NCI-H2029 (cell line): ENCODE results near the gene ARVCF.
A peak's percentile ranks its signal among the peaks of the same experiment; 100 is the strongest.

Experiments
- DNase-seq: peaks from one replicate; lab custom pipeline; 2025; lab: John Stamatoyannopoulos, UW

ARVCF gene

DNA sequence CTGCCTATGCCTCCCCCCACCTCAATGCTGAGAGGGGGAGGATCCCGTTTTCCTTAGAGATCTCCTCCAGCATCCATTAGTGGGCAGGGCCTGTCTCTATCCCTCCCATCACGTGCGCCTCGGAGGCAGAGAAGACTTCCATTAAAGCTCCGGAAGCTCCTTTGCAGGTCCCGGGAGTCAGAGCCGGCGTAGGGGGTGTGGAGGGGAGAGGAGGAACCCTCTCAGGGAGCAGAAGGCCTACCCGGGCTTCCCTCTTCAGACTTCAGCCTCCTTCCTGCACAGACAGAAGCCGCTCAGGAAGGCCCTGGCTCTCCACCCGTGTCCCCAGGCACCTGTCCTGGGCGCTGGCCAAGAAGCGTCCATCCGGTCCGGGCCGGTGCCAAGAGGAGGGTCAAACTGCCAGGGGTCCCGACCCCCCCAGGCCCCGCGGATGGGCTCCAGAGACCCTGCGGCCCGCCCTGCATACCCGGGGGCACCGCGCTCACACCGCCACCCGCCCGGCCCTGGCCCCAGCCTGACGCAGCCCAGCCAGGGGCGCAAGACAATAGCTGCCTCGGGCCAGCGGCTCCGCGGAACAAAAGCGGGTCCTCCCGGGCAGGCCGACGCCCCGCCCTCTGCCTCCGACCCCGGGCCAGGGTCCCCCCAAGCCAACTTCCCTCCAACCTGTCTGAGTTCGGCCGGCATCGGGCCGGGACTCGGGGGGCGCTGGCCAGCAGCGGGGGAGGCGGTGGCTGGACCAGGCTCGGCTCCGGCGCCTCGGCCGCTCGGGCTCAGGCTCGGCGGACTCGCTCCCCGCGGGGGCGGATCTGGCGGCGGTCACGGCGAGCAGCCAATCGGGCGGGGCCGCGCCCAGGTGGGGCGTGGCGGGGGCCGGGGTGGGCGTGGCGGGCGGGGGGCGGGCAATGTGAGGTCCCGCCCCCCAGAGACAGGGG lies 29.9 kb downstream of the ARVCF start:
- DNase-seq, result peak; percentile 76

- no peak for DNase-seq
Measured at GRCh38 chr22:19986011-19986409, 30.6 kb downstream of the ARVCF start.

GRCh38 chr22:19984851-19985811 lies 31.5 kb downstream of the ARVCF start:
- no peak for DNase-seq

- no peak for DNase-seq
Measured at GRCh38 chr22:19984201-19984753, 32.3 kb downstream of the ARVCF start.

DNA sequence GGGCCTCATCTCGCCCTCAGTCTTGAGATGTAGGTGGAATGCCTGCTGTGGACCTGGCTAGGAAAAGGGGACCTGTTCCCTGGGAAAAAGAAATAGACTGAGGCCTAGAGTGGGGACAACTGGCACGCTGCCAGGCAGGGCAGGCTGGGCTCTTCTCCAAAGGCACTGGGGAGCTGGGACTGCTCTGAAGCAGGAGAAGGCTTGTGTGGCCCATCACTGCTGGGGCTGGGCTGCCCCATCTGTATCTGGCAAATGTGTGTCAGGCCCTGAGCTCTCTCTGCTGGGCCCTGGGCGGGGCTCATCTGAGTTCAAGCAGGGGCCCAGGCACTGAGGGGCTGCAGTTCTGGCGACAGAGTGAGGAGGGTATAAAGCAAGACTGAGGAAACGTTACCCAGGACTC lies 32.9 kb downstream of the ARVCF start:
- DNase-seq, result no peak

- DNase-seq, result no peak
Measured at GRCh38 chr22:19982991-19983578, 33.5 kb downstream of the ARVCF start.

DNA sequence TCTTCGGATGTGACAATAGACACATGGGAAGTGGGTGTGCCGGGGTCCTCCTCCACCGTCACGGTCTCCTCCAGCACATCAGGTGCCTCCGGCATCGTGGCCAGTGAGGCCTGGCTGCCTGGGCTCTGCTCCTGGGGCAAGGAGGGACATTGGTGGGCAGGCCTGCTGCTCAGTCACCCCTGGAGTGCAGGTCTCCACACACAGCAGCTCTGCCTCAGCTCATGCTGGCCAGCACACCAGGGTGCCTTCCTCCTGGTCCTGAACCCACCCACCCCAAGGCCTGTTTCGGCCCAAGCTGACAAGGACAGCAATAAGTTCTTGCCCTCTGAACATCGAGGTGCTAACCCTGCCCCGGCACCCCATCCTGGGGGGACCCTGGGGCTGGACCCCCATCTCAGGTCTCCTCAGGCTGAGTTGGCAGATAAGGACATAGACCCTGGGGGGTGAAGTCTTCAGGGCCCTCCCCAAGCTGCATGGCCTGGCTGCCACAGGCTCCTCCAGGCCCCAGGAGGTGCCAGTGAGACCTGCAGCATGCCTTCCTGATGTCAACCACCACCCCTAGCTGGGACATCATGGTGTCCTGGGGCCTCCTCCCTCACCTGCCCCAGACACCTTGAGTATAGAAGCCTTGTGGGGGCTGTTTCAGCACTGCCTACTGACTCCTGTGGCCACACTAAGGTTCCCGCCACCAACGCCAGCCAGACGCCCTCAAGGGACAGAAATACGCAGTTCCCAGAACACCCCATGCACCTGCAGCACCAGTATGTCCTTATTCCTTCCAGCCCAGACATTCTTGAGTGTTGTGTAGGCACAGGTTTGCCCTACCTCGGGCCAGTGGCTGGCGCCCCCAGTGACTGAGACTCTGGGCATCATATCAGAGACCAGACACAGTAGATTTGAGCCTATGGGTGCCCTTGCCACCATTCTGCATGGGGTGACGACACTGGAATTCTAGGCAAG lies 34.4 kb downstream of the ARVCF start:
- DNase-seq, result no peak

DNA sequence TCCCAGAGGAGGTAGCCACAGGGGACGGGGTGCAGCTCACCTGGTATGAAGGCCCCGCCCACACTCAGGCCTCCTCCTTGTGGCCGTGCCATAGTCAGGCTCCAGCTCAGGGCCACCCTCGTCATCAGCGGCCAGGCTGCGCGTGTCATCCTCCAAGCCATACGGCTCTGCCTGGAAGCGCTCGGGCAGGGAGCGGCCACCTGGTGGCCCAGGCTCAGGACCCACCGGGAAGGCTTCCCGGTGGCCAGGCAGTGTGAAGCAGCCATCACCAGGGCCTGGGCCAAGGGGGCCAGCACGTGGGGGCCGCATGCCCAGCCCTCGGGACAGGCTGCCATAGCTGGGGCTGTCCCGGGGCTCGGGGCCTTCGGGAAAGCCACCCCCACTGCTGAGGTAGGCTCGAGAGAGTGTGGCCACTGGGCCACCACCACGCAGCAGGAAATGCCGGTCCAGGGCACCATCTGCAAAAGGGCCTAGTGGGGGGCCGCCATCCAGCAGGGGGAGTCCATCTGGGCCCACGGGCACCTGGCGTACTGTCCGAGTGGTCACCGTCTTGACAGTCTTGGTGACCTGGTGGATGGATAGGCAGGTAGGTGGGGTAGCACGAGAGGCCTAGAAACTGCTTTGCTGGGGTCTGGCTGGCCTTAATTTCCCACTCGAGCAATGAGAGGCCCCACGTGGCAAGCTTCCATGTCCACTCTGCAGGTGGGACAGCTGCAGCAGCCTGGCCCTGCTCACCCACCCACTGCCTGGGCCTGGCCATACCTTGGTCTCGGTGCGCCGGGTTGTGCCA lies 35.3 kb downstream of the ARVCF start:
- DNase-seq, result no peak

GRCh38 chr22:19980766-19981165 lies 35.9 kb downstream of the ARVCF start:
- DNase-seq, result no peak

DNA sequence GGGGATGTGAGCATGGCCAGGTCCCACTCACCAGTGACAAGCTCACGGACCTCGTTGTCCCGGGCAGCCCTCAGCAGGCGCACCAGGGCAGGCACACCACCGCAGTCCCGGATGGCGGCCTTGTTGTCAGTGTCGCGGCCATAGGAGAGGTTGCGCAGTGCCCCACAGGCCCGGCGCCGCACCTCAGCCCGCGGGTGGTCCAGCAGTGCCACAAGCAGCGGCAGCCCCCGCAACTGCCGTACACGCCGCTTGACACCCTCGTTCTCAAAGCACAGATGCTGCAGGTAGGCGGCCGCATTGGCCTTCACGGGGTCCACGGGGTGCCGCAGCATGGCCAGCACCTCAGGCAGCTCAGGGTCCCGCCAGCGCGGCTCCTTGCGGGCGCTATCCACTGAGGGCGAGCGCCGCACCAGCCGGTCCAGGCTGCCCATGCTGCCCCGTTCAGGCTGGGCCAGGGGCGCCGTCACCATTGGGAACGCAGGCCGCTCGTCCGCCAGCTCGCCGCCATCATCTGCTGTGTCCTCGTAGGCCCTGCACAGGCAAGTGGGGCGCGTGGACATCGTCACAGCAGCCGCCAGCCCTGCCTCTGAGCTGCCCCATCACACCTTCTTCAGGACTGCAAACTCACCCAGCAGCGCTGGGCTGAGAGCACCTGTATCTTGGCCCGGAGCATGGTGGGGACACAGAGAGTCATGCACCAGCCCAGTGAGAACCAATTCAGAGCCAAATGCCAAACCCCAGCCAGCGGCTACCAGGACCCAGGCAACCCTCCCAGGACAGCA lies 36.7 kb downstream of the ARVCF start:
- DNase-seq, result no peak

- no peak for DNase-seq
Measured at GRCh38 chr22:19978748-19979147, 37.9 kb downstream of the ARVCF start.

DNA sequence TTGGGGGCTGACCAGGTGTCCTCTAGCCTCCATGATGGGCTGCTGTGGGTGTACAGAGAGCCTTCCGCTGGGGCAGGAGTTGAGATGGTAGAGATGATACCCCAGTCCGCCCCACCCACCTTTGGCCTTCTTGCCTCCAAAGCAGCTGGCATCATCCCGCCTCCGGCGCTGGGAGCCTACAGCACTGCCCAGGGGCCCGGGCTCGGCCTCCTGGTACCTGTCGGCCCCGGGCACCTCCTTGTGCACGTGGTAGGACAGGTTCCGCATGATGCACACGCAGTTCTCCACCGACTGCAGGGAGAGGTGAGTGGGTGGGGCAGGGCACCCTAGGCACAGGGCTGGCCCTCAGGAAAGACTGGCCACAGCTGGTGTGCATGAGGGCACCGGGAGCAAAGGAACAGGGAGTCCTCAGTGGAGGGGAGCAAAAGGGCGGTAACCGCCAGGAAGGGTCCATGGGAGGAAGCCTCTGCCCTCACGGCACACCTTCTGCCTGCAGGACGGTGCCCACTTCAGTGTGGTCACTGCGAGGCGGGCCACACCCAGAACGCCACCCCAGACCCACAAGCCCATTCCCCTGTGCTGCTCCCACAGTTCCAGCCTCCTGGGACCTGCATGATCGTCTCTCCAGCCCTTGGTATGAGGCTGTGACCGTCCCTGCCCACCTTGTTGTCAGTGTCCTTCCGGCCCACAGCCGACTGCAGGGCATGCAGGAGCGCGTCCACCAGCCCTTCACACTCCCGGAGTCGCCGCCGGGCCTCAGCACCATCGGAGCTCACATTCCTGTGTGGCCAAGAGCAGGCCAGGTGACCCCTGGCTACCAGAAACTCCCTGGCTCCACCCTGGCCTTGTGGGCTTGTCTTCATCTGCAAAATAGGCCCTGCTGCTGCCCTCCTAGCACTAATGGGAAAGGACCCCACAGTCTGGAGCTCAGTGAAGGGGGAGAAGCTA lies 39.1 kb downstream of the ARVCF start:
- DNase-seq, result no peak

DNA sequence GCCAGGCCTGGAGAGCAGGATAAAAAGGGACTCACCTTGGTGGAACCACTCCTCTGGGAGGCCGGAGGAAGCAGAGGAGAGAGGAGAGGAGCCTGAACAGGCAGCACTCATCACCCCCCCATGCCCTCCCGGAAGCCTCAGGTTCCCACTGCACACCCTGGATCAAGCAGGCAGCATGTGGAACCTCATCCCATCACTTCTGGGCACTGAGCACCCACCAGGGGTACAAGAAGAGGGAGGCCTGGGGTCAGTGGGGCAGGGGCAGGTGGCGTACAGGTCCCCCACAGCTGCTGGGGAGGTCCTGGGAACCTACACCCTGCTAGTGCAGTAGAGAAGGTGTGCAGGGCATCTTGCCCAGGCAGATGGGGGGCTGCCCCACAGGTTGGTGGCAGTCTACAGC lies 40.0 kb downstream of the ARVCF start:
- DNase-seq, result no peak

DNA sequence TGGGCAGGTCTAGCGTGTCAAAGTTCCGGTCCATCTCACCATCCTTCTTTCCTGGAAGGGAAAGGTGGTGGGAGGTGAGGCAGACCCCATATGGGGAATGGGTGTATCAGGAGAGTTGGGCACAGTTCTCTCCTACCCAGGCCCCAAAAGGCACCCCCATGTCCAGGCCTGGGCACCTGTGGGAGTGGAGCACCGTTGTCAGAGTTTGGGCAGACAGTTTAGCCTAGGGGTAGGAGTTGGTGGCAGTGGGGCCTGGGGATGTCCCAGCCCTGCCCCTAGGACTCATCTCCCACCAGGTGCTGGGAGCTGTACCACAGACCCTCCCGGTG lies 41.0 kb downstream of the ARVCF start:
- DNase-seq, result no peak

DNA sequence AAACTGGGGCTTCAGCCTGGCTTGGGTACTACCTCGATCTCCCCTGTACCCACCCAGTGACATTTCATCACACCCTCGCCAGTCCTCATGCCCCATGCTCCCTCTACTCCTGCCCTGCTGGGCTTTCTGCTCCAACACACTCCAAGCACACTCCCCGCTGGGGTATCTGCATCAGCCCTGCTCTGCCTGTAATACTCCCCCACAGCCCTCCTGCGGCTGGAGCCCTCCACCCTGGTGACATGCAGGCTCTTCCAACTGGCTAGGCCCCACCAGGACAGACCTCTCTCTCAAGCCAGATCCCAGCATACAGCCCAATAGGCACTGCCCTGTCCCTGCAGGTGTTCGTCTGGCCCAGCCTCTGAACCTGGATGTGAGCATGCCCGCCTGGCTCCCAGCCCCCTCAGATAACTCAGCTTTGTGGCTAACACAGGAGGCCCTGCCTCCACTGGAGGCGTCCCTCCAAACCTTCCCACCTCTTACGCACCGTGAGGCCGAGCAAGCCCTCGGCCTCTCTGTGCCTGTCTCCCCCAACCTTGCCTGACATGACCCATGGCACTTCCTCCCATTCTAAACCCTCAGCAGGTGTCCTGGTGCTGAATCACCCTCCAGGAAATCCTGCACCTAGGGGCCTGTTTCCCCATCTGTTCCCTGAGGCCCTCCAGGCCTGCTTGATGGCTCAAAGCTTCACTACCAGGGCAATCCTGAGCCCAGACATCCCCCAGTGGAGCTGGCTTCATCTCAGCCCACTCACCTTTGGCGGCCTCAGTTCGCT lies 41.5 kb downstream of the ARVCF start:
- no peak for DNase-seq

GRCh38 chr22:19974268-19974861 lies 42.3 kb downstream of the ARVCF start:
- peak; percentile 26 for DNase-seq
